GM21529 (cell line): ENCODE measurements around the gene TIAM1.

Experiments used
- ATAC-seq: cut with Tn5 transposase; IDR thresholded peaks from one replicate; pipeline ENCODE4 v1.9.1; 2021; ENCODE audit not compliant: unreplicated experiment

Gene TIAM1

DNA sequence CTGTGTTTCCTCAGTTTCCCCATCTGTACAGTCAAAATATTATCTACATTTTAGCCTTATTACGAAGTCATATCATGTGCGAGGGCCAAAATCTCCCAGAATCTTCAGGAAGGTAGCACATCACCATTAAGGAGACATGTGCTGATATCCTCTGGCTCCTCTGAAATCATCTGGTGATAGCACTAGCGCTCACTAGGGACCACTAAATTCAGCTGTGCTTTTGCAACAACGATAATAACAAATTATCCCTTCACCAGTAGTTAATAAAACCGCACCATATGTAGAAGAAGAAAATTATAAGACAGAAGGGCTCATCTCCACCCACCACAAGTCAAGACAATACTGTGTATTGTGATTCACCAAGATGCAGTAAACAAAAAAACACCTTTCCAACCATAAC is 53.3 kb downstream of the TIAM1 start:
- ATAC-seq = no peak

DNA sequence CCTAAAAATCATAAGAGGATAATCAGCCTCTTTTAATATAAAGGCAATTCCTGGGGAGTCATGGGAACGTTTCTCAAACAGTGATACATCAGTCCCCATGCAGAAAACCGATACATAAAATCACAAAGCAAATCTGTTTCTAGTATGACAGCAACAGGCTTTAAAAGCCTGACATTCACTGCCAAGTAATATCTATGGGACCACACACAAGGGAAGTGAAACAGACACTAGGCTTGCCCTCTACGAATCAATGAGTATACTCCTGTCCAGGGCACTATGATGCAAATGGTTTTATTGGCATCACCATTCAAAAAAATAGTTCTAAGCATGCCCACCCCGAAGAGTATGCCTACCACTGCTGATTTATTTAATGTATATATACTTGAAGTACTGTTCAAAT is 54.4 kb downstream of the TIAM1 start:
- no peak for ATAC-seq

DNA sequence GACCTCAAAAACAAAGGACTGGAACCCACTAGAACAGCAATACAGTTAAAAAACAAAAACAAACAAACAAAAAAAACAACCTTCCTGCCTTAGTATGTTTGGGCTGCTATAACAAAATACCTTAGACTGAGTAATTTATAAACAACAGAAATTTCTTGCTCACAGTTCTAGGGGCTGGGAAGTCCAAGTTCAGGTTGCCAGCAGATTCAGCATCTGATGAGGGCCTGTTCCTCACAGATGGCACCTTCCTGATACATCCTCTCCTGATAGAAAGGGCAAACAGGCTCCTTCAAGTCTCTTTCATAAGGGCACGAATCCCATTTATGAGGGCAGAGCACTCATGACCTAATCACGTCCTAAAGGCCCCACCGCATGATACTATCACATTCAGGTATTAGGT is 55.9 kb downstream of the TIAM1 start:
- no peak for ATAC-seq

DNA sequence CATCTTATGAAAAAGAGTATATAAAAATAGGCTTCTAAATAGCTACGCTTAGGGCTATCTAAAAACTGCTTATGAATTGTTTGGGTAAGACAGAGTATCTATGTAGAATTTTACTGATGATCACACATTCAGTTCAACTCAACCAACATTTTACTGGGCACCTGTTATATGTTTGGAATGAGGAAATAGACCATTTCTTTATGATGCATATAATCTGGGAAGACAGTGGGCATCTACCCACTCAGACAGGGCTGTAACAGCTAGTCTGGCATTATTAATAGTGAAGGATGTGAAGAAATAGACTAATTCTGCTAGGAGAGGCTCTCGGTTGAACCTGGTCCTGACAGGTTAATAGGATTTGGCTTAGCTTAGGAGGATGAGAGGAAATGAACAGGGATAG is 56.9 kb downstream of the TIAM1 start:
- ATAC-seq = no peak

- ATAC-seq = no peak
Observed at GRCh38 chr21:31286621-31287020, 57.4 kb downstream of the TIAM1 start.

DNA sequence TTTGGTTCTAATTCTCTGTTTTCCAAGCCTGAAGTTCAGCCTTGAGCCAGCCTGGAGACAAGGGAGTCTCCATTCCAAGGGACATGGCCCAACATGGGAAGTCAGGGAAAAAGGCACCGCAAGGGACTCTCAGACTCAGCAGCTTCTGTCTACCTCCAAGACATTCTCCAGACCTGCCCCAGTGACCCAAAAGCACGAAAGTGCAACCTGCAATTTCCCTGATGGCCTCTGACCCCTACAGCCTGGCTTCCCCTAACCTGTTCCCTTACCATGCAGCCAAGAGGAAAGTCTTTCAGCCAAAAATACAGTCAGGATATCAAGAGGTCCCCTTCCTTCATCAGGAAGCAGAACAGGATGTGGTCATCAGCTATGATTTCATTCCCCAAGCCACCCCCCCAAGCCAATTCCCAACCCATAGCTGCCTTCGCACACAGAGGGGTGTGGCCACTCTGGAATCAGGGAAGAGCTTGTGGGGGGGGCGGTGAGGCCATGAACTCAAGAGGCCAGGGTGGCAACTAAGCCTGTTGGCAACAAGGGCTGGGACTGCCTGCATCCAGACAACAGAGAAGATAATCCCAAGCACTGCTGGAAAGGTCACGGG is 59.2 kb downstream of the TIAM1 start:
- ATAC-seq = no peak

DNA sequence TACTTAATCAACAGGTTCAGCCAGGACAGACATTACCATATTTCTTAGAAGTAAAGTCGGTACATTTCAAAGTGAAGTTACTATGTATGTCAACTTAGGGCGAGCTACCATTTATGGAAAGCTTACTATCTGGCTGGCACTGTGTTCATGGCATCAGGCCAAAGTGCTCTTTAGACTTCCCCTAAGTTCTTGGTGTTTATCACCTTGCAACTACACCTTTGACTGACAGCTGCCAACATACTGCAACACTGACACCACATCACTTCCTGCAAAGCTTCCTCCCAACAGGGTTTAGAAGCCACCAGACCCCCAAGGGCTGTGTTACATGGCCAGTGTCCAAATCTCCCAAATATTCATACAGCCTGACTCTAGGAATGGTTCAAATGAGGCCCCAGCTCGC is 61.0 kb downstream of the TIAM1 start:
- ATAC-seq = no peak

DNA sequence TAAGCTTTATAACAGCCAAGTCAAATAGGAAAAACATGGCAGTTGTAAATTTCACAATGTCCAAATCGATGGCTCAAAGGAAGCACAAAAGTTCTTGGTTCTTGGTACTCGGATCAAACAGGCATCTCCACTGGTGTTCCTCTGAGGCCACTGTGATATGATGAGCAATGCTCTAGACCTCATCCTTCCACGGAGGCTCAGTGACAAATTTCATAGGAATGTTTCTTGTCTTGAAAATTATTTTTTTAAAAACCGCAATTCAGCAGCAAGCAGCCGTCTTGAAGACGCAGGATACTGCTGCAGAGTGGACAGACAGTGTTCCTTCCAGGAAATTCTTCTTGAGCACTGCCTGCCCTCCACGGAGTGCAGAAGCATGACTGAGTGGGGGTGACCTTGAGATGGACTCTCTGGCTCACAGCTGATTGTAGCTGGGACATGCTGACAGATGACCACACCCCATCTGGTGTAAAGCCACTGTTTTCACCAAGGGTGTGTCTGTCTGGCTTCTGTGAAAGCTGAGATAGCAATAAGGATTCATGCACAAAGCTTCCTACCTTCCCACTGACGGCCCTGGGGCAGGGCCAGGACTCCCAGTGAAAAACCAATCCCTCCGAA is 61.9 kb downstream of the TIAM1 start:
- no peak for ATAC-seq

GRCh38 chr21:31281561-31281960 is 62.5 kb downstream of the TIAM1 start:
- ATAC-seq = no peak

- no peak for ATAC-seq
Observed at GRCh38 chr21:31279986-31280385, 64.1 kb downstream of the TIAM1 start.

- ATAC-seq = no peak
Observed at GRCh38 chr21:31279214-31279613, 64.8 kb downstream of the TIAM1 start.

GRCh38 chr21:31278511-31279130 is 65.4 kb downstream of the TIAM1 start:
- no peak for ATAC-seq

- ATAC-seq = no peak
Observed at GRCh38 chr21:31276663-31277062, 67.4 kb downstream of the TIAM1 start.

GRCh38 chr21:31275901-31276300 is 68.2 kb downstream of the TIAM1 start:
- no peak for ATAC-seq

GRCh38 chr21:31273278-31273677 is 70.8 kb downstream of the TIAM1 start:
- ATAC-seq = no peak

GRCh38 chr21:31268090-31268489 is 76.0 kb downstream of the TIAM1 start:
- ATAC-seq = no peak

DNA sequence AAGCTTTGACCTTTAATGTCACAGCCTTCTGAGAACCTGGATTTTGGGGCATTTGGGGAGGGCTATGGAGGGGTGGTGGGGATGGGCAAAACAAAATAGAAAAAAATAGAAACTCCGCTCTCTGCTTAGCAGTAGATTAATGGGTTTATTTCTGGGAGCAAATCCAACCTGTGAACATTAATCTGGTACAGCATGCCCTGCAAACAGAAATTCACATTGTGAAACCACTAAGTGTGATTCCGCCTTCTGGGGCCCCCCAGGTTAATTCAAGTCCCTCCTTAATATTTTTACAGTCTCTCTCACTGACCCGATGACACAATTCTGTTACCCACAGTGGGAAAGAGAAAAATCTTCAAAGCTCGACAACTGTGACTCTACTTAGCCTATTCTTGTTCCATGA is 76.4 kb downstream of the TIAM1 start:
- no peak for ATAC-seq

GRCh38 chr21:31266241-31266640 is 77.8 kb downstream of the TIAM1 start:
- ATAC-seq = no peak

DNA sequence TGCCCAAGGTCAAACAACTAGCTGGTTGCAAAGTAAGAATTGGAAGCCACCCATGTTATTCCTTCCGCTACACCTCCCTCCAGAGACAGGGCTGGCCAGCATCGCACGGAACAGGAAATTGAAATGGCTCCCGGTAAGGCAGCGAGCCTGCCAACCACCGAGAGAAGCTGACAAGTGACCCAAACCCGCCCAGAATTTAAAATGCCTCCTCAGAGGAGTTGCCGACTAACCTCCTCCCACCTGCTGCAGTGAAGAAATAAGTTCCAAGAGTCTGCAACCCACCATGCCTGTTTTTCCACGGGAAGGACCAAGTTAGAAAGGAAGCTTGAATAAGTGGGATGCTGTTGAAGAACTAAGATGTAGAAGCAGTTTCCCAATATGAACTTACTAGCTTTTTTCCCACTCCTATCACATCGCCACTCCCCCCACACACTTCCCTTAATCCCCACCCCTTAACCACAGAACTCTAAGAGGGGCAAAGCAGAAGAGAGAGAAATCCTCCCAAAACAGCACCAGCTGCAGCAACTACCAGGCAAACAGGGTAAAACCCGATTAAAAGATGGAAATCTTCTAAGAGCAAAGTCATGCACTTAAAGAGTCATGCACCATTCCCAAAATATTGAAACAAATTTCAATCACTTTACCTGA is 78.6 kb downstream of the TIAM1 start:
- no peak for ATAC-seq

DNA sequence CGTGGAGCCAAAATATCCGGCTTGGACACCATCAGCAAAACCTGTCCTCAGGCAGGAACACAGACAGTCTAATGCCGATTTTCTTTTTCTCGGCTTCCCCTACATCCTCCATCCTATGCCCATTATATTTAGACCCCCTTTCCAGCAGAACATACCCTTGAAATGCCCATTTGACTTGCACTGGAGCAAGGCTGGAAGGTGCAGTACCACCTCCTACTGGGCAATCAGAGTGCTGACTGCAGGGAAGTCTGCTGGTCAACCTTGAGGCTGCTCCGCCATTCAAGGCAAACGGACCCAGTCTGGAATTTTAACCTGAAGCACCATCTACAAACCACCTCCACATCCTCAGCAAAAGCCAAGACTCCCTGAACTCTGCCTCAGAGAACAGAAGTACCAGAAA is 79.5 kb downstream of the TIAM1 start:
- ATAC-seq = no peak

DNA sequence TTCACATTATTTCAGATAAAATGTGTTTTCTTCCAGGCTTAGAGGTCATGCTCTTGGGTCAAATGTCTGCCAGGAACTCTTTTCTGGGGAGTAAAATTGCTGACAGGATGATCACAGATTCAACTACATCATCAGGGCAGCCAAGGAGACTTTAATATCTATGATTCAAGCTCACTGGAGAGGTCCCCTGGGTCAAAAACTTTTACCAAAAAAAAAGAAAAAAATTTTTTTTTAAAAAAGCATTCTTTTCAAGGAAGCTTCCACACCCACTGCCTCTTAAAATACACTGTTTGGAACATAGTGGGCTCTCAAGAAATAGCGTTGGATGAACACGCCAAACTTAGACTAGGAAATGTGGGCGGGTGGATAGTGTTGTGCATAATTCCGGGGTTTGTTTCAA is 81.3 kb downstream of the TIAM1 start:
- ATAC-seq = no peak

- no peak for ATAC-seq
Observed at GRCh38 chr21:31261759-31262158, 82.3 kb downstream of the TIAM1 start.
